GM19468 (cell line): ENCODE measurements around the gene CDC42BPB.

Experiments
- ATAC-seq: cut with Tn5 transposase; IDR thresholded peaks from one replicate; pipeline ENCODE4 v1.9.1; 2021; ENCODE audit warnings: mild to moderate bottlenecking, moderate library complexity, moderate number of reproducible peaks; ENCODE audit not compliant: unreplicated experiment; ENCODE audit errors: extremely low read depth

Gene CDC42BPB

DNA sequence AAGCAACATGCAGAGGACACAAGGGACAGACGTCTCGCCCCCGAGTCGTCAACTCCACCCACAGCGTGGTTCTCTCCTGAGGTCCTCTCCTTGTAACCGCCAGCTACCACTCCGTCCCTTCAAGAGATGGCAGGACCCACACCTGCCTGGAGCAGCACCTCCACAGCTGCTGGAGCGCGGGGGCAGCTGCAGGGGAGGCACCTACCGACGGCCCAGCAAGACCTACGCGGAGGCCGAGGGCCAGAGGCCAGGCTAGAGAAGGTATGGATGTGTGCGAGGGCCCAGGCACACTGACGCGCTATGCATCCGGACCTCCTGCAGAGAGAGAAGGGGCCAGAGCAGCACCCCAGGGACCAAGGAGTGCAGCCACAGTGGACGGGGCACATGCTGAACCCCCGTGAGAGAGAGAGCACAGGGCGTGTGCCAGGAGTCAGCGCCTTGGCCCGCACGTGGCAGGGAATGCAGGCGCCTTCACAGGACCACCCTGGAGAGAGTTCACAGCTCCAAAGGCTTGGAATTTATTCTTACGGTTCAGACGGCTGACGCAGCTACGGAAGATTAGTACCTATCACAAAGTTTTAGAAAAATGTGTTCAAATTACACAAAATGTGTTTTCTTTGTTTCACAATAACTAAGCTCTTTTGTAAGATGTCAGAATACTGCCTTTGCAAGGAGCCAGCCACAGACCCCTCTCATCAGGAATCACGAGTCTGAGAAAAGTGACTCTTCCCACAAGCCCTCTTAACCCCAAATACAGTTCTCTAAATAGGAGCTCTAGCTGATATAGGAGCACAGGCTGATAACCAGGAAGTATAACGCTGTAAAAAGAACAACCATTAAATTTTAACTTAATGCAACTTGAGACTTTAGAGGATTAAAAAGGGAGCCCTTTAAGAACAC lies 36.8 kb downstream of the CDC42BPB start:
- ATAC-seq = no peak

DNA sequence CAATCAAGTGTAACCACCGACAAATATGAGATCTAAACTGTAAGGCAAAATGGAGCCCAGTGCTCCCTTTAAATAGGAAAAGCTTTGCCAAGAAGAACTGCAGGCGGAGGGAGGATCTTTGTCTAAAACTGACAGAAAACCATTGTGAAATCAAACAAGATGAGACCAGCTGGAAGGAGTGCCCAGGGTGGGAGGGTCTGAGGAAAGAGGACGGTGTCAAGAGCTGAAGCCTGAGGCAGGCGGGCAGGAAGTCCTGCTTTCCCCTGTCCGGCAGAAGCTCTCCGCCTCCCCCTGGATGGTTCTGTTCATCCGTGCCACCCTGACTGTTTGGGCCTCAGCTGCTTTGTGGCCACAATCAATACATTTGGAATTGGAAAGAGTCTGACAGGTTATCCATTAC lies 37.5 kb downstream of the CDC42BPB start:
- ATAC-seq = no peak

DNA sequence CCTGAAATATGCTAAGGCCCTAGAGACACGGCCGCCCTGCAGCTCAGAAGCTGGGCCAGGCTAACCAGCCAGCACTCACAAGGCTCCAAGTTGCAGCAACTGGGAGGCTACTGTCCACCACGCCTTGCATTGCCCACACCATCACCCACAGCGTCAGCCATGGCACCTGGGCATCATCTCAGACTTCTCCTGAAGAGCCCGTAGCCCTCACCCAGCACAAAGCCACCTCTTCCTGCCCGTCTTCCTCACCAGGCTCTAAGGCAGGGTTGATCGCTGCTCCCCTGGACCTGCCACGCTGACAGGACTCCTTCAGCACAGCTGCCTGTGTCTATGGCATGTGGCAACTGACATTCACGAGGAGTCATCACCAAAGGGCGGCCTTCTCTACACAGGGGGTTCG lies 38.1 kb downstream of the CDC42BPB start:
- no peak for ATAC-seq

DNA sequence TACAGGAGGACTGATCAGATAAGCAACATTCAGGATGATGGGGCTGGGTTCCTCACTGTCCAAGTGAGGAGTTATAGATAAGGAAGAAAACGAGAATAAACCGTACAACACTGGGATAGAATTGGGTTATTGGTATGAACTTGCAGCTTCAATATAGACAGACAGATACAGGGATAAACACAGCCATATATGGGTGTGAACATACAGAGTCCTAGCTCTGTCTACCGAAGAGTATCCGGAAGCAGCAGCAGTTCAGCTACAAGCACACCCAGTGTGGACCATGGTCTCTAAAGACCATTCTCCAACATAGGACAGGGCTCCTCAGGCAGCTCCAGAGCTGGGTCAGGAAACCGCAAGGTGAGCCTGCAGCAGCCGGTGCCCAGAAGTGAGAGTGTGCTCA lies 40.8 kb downstream of the CDC42BPB start:
- ATAC-seq = no peak

DNA sequence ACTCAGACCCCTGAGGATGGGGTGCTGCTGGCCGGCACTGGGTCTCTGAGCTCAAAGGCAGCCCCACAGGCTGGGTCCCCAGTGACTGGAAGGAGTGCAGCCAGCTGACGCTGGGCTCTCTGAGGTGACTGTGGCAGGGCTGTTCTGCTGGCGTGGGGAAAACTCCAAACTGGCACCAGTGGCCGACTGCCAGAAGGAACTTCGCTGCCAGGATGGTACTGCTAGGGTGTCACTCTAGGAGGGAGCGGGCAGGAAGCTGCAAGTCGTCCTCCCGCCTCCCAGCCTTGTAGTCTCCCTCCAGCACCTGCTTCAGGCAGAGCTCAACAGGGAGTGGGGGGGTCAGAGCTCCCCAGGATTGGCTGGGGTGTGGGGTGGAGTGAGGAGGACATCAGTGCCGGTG lies 41.3 kb downstream of the CDC42BPB start:
- no peak for ATAC-seq

DNA sequence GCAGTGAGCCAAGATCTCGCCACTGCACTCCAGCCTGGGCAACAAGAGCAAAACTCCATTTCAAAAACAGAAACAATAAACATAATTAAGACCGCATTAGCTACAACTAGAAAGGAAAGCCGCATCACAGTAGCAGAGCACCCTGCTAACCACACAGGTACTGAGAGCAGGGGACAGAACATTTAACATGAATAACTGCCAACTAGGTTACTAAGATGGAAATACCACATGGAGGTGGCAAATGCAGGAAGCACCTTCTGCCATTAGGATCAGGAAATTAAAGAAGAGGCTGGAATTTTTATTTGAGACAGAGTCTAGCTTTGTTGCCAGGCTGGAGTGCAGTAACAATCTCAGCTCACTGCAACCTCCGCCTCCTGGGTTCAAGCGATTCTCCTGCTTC lies 41.9 kb downstream of the CDC42BPB start:
- no peak for ATAC-seq

DNA sequence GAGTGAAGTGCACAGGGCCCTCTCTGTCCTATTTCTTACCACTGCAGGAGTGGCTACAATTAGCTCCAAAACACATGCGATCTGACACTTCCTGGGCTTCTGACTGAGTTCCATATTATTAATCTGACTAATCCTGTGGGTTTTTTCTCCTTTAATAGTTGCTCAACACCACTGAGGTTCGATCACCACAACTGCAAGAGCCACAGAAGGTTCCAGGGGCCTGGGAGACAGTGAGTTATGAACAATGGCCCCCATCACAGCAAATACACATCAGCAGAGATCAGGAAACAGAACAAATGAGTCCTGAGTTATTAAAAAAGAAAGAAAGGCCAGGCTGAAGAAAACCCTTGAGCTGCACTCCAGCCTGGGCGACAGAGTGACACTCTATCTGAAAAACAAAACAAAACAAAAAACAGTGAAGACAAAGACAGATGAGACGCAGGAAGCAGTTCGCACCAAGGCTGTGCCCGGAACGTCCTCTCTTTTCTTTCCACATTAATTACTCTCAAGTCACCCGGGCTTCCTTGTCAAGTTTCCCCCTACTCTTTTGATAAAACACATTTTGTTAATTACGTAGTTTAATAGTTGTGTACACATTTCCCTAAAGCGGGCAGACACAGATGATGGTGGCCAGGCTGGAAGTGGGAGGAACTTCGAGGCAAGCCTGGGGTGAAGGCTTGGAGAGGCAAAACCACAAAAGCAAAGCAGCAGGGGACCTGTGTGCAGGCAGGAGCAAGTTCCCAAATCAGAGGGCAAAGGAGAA lies 42.7 kb downstream of the CDC42BPB start:
- no peak for ATAC-seq

DNA sequence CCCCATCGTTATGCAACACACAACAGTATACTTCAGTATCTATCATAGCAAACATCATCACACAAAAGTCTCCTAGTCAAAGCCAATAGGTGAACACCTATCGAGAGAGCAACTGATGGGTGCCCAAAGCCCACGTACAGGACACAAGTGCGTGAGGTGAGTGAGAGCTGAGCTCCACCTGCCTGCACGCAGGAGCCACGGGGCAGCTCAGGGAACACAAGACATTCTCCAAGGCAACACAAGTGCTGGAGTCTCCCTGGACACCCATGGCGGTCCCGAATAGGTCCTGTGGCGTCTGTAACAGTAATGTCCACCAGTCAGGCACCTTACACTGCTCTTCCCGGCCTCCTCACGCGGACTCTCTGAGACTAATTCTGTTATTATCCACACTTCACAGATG lies 44.3 kb downstream of the CDC42BPB start:
- no peak for ATAC-seq

DNA sequence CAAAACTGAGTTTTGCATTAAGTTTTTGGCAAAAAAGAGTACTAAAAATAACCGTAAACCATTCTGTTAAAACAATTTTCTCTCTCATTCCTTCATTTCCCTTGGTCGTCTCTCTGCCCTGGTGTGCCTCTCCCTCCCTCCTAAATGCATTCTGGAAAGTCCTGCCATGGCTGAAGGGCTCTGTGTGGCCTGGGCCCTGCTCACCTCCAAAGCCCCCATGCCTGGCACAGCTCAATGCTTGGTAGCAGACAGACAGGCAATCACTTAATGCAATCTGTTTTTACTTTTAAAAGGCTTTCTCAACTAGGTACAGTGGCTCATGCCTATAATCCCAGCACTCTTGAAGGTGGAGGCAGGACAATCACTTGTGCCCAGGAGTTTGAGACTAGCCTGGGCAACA lies 47.8 kb downstream of the CDC42BPB start:
- no peak for ATAC-seq

DNA sequence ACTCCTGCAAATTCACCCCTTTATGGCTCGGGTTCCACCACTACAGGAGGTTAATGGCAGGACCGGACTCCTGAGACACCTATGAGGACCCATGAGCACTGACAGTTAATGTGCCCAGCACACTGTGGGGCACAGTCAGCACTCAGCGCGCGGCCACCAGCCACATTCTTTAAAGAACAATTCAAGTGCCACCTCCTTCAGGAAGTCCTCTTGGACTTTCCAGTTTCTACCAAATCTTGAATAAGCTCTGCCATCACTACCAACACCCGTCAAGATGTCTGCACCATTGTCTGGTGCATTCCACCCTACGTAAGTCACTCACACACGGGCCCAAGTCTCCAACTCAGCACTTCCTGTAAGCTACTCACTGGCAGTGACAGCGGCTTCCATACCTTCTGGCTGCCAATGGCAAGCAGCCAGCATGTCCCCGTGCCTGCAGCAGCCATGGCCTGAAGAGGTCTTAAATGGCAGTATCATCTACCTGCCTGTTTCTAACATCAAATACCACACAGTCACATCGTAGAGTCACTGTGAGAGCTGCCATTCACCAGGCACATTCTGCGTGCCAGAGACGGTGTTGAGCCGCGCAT lies 48.5 kb downstream of the CDC42BPB start:
- no peak for ATAC-seq

DNA sequence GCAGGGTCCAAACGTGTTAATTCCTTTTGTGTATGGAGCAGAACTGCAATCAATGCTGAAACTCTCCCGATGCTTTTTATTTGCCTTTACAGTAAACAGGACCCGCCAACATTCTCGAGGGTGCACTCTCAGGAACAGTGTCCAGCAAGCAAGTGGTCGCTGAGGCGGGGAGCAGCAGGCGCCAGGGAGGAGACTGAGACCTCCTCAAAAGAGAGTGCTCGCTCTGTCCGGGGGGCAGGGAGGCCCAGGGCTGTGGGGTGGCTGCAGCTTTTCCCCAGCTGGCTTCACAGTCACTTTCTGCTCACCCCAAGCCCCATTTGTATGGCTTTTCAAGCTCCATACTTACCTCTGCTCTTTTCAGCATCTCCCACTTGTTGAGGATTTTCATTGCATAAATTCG lies 49.2 kb downstream of the CDC42BPB start:
- ATAC-seq = no peak

DNA sequence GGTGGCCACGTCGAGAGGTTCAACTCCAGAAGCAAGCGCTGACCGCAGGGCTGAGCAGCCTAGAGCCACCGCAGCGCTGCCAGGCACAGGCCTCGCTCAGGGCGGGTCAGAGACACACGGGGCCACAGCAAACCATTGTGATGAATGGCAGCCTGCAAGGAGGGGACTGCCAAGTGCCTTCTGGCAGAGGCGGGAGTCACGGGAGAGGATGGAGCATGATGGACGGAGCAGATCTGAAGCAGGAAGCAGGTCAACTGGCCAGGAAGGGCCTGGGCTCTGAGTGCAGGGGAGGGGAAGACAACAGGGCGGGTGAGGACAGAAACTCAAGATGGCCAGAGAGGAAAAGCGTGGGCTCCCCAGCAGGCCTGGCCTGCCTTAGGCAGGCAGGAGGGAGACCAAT lies 49.8 kb downstream of the CDC42BPB start:
- ATAC-seq = no peak

DNA sequence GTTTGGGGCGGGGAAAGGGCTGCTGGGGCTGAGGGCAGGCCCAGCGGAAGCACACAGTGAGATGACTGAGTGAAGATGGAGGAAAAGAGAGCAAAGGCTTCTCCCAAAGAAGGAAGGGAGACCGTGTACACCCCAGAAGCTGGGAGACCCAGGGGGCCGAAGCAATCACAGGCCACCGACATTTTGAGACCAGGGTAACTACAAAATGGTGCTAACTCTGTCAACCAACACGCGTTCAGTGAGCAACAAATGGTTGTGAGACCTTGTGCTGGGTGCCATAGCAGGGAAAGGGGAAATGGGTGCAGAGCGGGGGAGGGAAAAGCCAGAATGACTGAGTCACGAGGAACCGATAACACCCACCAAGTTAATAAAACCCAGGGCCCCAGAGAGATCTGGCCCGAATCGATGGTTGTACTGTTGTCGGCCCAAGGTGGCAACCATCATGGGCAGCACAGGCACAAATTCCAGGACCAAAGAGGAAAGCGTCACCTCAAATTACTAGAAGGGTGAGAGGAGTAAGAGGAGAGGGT lies 50.3 kb downstream of the CDC42BPB start:
- ATAC-seq = no peak

DNA sequence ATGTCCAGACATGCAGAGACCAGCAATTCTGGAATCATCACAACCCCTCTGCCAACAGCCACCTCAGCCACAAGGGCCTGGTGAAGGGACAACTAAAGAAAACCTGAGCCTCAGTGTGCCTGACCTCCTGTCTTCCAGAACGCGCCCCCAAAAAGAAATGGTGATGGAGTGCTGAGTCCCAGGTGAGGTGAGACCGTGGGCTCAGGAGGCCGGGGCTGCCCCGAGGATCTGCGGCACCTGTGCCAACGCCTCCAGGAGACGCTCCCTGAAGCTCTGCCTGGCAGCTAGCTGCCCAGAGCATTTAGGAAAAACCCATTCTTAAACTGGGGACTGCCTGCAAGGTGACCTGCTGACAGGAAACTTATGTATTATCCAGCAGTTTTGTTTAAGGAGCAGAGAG lies 51.2 kb downstream of the CDC42BPB start:
- no peak for ATAC-seq

DNA sequence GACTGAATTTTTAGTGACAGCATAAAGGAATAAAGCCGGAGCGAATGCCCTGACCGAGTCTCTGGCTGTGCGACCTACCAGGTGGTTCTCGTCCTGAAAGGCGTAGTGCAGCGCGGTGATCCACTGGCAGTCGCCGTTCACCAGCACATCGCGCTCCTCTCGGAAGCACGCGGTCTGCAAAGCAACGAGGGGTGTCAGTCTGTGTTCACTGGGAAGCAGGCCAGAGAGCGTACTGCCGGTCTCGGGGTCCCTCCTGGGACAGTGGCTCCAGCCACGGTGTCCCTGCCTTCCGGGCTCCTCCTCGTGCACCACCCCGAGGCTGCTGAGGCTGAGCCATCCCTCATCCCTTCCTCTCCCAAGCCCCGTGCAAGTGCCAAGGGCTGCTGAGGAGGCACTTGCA lies 53.5 kb downstream of the CDC42BPB start:
- ATAC-seq = no peak

DNA sequence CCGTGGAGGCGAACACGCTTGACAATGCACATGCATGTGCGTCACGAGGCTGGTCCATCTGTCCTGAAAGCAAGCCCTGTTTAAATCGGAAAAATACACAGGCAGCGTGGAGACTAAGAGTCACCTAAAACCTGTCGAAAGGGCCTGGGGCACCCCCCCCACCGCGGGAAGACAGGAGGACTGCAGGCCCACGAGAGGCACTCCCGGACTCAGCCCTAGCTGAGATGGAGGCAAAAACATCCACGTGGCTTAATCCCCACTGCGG lies 54.1 kb downstream of the CDC42BPB start:
- no peak for ATAC-seq

DNA sequence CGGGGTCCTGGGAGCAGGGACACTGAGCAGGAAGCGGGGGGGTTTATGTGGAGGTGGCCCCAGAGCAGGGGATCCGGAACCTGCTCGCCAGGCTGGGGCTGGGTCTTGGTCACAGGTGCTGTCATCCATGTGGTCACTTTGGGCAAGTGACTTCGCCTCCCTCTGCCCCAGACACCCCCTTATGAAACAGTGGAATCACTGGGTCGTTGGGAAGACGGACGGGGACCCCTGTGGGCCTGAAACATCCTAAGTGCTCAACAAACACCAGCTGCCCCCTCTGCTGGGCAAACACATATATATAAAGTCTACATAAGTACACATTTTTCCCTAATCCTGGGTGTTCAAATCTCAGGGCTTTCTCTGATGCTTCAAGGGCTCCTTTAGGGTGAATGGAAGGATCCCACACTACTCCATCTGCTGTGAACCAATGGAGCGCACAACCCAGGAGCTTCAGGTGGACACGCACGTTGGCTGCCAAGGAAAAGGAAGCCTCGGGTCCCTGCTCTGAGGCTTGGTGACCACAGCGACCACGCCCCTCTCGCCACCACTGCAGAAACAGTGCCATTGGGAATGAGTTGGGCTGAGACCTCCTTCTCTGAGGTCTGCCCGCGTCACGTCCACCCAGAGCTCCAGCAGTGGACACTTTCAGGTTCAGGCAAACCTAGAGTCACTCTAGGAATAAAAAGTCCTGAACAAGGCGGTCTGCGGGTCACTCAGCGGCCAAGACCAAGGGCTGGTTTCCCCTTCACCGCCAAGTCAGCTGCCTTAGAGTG lies 54.6 kb downstream of the CDC42BPB start:
- no peak for ATAC-seq

DNA sequence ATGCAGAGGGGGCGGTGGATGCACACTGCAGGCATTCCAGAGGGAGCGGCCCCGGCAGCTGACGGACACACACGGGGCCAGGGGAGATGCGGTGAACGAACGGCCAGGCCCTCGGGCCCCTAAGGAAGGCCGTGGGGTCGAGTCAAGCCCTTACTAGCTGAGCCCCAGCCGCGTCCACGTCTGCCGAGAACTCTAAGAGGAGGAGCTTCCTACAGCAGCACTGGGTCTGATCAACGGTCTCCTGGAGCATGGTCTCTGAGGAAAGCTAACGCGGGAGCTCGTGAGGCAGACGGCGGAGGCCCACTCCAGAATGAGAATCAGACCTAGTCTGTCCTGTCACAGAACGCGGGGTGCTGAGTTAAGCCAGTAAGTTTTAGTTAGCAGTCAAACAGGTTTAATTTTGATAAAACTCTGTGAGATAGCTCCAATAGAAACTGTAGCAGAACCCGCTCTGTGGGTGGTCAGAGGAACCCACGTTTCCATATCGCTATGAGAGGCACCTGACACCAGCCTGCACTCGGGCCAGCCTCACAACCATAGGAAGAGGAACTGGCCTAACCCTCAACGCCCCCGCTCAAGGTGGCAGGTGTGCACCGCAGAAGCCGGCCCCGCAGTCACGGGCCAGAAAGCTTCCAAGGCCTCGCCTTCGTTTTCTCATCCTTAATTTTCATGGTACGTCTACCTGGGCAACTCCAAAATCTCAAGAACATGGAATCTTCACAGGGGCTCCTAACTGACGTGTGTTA lies 55.5 kb downstream of the CDC42BPB start:
- no peak for ATAC-seq

DNA sequence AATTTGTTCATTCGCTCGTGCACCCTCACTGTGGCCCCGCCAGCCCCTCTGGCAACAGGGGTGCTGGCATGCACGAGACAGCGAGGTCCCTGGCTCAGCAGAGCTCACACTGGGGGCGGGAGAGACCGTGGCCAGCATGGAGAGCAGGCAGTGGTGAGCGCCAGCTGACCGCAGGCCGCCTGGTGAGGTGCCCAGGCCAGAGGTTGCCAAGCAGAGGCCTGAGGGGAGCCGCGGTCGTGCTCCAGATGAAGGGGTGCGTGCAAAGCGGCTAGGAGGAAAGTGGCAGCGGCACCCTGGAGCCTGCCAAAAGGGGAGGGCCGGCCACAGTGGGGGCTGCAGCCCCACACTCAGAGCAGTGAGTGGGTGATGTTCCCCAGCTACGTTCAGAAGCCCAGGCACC lies 56.1 kb downstream of the CDC42BPB start:
- ATAC-seq = no peak
